ENCODE results near the gene MYEOV. TPM values are rescaled to one million over a fixed set of nuclear protein-coding genes. Genes with fewer than 3 reads are reported as not detected.

The MYEOV gene
- total RNA-seq, 1 experiment from 2014 or later: 0.22 TPM

DNA sequence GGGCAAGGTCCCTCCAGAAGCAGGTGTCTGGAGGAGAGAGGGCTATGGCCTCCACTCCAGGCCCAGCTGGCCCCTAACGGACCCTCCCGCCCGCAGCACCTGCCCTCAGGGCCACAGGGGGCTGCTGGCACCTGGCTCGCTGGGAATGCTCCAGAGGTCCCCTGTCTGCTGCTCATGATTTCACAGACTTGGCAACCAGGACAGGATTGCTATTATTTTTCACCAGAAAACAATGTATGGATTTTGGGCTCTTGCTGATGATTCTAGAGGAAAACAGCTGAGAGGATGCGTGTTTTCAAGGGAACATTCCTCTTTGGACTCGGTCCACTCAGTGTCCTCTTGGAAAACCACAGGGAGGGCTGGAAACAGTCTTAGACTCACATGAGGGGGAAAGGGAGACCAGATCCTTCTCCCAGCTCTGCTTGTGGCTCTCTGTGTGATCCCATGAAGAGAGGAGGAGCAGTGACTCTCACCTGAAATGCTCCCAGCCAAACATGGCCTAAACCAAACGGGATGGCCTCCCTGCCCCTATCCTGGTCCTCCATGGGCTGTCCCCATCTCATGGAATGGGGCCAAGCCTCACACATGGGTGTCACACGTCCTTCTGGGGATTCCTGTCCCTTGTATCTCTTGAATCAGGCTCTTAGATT lies 15.8 kb downstream of the MYEOV start:
- TF ChIP-seq, protein P1, sequence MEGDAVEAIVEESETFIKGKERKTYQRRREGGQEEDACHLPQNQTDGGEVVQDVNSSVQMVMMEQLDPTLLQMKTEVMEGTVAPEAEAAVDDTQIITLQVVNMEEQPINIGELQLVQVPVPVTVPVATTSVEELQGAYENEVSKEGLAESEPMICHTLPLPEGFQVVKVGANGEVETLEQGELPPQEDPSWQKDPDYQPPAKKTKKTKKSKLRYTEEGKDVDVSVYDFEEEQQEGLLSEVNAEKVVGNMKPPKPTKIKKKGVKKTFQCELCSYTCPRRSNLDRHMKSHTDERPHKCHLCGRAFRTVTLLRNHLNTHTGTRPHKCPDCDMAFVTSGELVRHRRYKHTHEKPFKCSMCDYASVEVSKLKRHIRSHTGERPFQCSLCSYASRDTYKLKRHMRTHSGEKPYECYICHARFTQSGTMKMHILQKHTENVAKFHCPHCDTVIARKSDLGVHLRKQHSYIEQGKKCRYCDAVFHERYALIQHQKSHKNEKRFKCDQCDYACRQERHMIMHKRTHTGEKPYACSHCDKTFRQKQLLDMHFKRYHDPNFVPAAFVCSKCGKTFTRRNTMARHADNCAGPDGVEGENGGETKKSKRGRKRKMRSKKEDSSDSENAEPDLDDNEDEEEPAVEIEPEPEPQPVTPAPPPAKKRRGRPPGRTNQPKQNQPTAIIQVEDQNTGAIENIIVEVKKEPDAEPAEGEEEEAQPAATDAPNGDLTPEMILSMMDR (conservative IDR thresholded peaks at IDR 0.05): no peak
- peaks cover 7% of the 10 kb centered on the region for H3K27me3 Mint-ChIP-seq (ENCODE audit: low read depth)
- no peaks in the 10 kb centered on the region for H3K36me3 Mint-ChIP-seq (ENCODE audit: insufficient read depth in 1 of 3, low read depth in 3 of 3)
- H3K4me3 Mint-ChIP-seq: no peak overlapping the region
- no peaks in the 10 kb centered on the region; a peak in 1 of 5 replicates for H3K9me3 Mint-ChIP-seq
- Histone ChIP-seq H3K23ac (ENCODE audit: insufficient read length, low read depth, low read length) (no peak overlapping the region), H4K5ac (ENCODE audit: insufficient read length, low read depth, low read length) (no peak overlapping the region), H3K79me2 (ENCODE audit: insufficient read depth, low read length) (no peaks in the 10 kb centered on the region), H3K14ac (ENCODE audit: insufficient read depth, low read length) (no peak overlapping the region), H2AFZ (ENCODE audit: low read length) (no peak overlapping the region), H3K56ac (ENCODE audit: insufficient read length, low read depth, low read length) (no peak overlapping the region), H2BK15ac (ENCODE audit: low read depth, low read length) (no peak overlapping the region), H3K27ac (ENCODE audit: insufficient read length, low read depth, low read length) (no peak overlapping the region), H4K91ac (ENCODE audit: insufficient read length, low read depth, low read length) (no peak overlapping the region), H2BK20ac (ENCODE audit: low read depth, low read length, poor library complexity, severe bottlenecking) (no peak overlapping the region), H3T11ph (ENCODE audit: low read length) (no peak overlapping the region), H3K9me3 (ENCODE audit: control insufficient read depth, low read depth, low read length) (no peaks in the 10 kb centered on the region), H3K27me3 (ENCODE audit: insufficient read depth, low read length) (no peaks in the 10 kb centered on the region), H3K23me2 (ENCODE audit: insufficient read length, low read depth, low read length, poor library complexity, severe bottlenecking) (no peaks in the 10 kb centered on the region), H3K18ac (ENCODE audit: insufficient read length, low read depth, low read length) (no peak overlapping the region), H3K9ac (ENCODE audit: extremely low read depth, insufficient read length, low read length) (no peak overlapping the region), H3K4me2 (ENCODE audit: insufficient read depth, insufficient read length, low read length) (no peak overlapping the region), H3K79me1 (ENCODE audit: insufficient read depth, low read depth, low read length, poor library complexity, severe bottlenecking) (no peaks in the 10 kb centered on the region), H2AK5ac (ENCODE audit: insufficient read length, low read length) (no peak overlapping the region), H4K20me1 (ENCODE audit: control insufficient read depth, insufficient read depth, insufficient read length) (no peaks in the 10 kb centered on the region), H2BK120ac (ENCODE audit: low read depth, low read length, poor library complexity, severe bottlenecking) (no peak overlapping the region), H2BK12ac (ENCODE audit: insufficient read length, low read depth, low read length) (no peak overlapping the region), H4K8ac (replicated peaks; ENCODE audit: insufficient read length, low read depth, low read length) (no peak overlapping the region), H2BK5ac (ENCODE audit: insufficient read length, low read length) (no peak overlapping the region), H3K4ac (ENCODE audit: low read depth, low read length) (no peak overlapping the region), H3K4me1 (ENCODE audit: insufficient read depth, low read length) (no peaks in the 10 kb centered on the region)
- H3K27ac Mint-ChIP-seq: no peak overlapping the region; a peak in 1 of 7 replicates
- DNase-seq: no peak
- H3K4me1 Mint-ChIP-seq: peaks cover 3 to 12% of the 10 kb centered on the region in 2 experiments
- no CpG with 5 or more reads among the region's 8 CpGs for WGBS (ENCODE audit: extremely low coverage, insufficient read length, low lambda C conversion rate)

Measured in H9 (cell line).